Heart left ventricle (tissue), 16 donors: ENCODE results near the gene SH3GL3. TPM values are rescaled to one million over a fixed set of nuclear protein-coding genes. Genes with fewer than 3 reads are reported as not detected.

Experiments used
- ATAC-seq, 4 donors: fragments of 200-7000 bp; cut with Tn5 transposase; one replicate each; pipeline ENCODE4 v1.9.1; 2020 to 2022; ENCODE audit warnings: moderate library complexity in 4 of 4, mild to moderate bottlenecking in 3 of 4, moderate number of reproducible peaks in 1 of 4
- DNase-seq, 5 donors: peaks; one replicate each; pipeline ENCODE4 v3.0.0-alpha.2; 2020
- H3K27ac ChIP-seq, 12 donors: fragments of 200-600 bp; sonication (generic) in 4 of 12; one replicate each; pipeline versions ENCODE4 v1.5.0 to v1.8.0; 2016 to 2022; ENCODE audit warnings: mild to moderate bottlenecking in 2 of 12
- H3K27me3 ChIP-seq, 9 donors: fragments of 200-600 bp; sonication (generic) in 2 of 9; one replicate each; pipeline versions ENCODE4 v1.5.1 to v1.8.0; 2016 to 2022; ENCODE audit warnings: mild to moderate bottlenecking in 3 of 9
- H3K36me3 ChIP-seq, 9 donors: fragments of 200-600 bp; sonication (generic) in 2 of 9; one replicate each; pipeline versions ENCODE4 v1.5.0 to v1.8.0; 2018 to 2022; ENCODE audit warnings: mild to moderate bottlenecking in 2 of 9
- H3K4me1 ChIP-seq, 12 donors: fragments of 200-600 bp; sonication (generic) in 4 of 12; one replicate each; pipeline versions ENCODE4 v1.5.0 to v1.8.0; 2016 to 2022; ENCODE audit warnings: mild to moderate bottlenecking in 3 of 12
- H3K4me3 ChIP-seq, 12 donors: fragments of 200-600 bp; sonication (generic) in 4 of 12; one replicate each; pipeline versions ENCODE4 v1.5.0 to v1.8.0; 2017 to 2022; ENCODE audit warnings: mild to moderate bottlenecking in 9 of 12, moderate library complexity in 4 of 12
- H3K9me3 ChIP-seq, 12 donors: fragments of 200-600 bp; sonication (generic) in 4 of 12; one replicate each; pipeline versions ENCODE4 v1.5.0 to v1.8.0; 2016 to 2022; ENCODE audit warnings: mild to moderate bottlenecking in 1 of 12
- POLR2A ChIP-seq, 2 donors: fragments of 450-650 bp; IDR thresholded peaks; one replicate each; pipeline ENCODE4 v1.6.1; 2017; ENCODE audit warnings: antibody characterized with exemption in 2 of 2, mild to moderate bottlenecking in 2 of 2, moderate library complexity in 2 of 2
- WGBS, 4 donors: extraction: QIAGEN DNeasy Blood & Tissue Kit in 2 of 4; methylation state at CpG; one replicate each; pipeline versions ENCODE4 v1.1.5 to v1.1.7; 2013 to 2018; 5-methylcytosine and 5-hydroxymethylcytosine counted together
- intact Hi-C, 10 donors: fragments of 100-400 bp; cut with DNase I; formaldehyde crosslinking; loops; one replicate each; pipeline versions ENCODE4 v1.11.1 to v1.14.2; 2022
- polyA plus RNA-seq, 2 donors: library from polyadenylated mRNA; stranded (reverse); fragments of 200-250 nt; gene quantifications; one replicate each; pipeline ENCODE4 v1.2.3, GENCODE V29; 2013
- total RNA-seq, 9 donors: library from RNA; depleted of rRNA in 2 of 9; stranded (reverse); fragments of >200 nt in 2 of 9; fragmentation: NEBNext Ultra II Directional in 3 of 9; extraction: Animal tissue kit (Norgen Biotek cat#: 25700) in 3 of 9; gene quantifications; one replicate each; pipeline versions ENCODE4 v1.1.0 to v1.2.4, GENCODE V29; 2016 to 2023
- TF ChIP-seq, protein P1 (sequence below), 12 donors: fragments of 200-600 bp; sonication (generic) in 4 of 12; IDR thresholded peaks; one replicate each; pipeline versions ENCODE4 v1.5.0 to v1.8.0; 2018 to 2022; ENCODE audit warnings: antibody characterized with exemption in 12 of 12, mild to moderate bottlenecking in 5 of 12
- donor health status: ischemic (EF 13 %, LVEDD 7.1; RV severe dilation, severe dysfunction).
- donor health status: healthy with polysubstance abuse.
- donor health status: DM: no; HTN: yes; CAD: no.
- donor health status: DM: no; HTN: no; CAD: no.
- donor health status: ischemic (EF 25% LVEDD 6.9; RV normal size, moderate dysfunction).
- donor health status: ischemic (EF 25% LVEDD 5.7; RV mildly dilated, moderate dysfunction).
- donor health status: healthy.
- donor health status: DM: yes; HTN: yes; CAD: no.
- donor health status: ischemic (EF 35%, LVEDD 5.7; RV mildly dilated, moderate dysfunction).
- donor health status: nonischemic (EF 11% LVEDD 7.7; RV severe dilation, severe dysfunction).
- donor health status: DM: yes; HTN: yes; CAD: no.
- donor health status: PGD.
- donor health status: ischemic (EF 29% LVEDD 5.4; RV normal size, mild dysfunction).
- donor health status: nonischemic (EF 23%, LVEDD 6.1; RV moderate dilation, normal function).

SH3GL3 gene
- total and polyA plus RNA-seq, 11 donors = 0.91 TPM; not detected in 10

- ATAC-seq = no peak
- no peak for DNase-seq
- Histone ChIP-seq H3K4me3 (no peak overlapping the region), H3K27me3 (peaks cover 0 to 16% (median 0%) of the 10 kb centered on the region in 9 donors), H3K27ac (no peak overlapping the region), H3K36me3 (no peaks in the 10 kb centered on the region), H3K4me1 (no peaks in the 10 kb centered on the region), H3K9me3 (no peaks in the 10 kb centered on the region)
- no peak for TF ChIP-seq POLR2A (IDR thresholded peaks at IDR 0.05)
- TF ChIP-seq, protein P1, sequence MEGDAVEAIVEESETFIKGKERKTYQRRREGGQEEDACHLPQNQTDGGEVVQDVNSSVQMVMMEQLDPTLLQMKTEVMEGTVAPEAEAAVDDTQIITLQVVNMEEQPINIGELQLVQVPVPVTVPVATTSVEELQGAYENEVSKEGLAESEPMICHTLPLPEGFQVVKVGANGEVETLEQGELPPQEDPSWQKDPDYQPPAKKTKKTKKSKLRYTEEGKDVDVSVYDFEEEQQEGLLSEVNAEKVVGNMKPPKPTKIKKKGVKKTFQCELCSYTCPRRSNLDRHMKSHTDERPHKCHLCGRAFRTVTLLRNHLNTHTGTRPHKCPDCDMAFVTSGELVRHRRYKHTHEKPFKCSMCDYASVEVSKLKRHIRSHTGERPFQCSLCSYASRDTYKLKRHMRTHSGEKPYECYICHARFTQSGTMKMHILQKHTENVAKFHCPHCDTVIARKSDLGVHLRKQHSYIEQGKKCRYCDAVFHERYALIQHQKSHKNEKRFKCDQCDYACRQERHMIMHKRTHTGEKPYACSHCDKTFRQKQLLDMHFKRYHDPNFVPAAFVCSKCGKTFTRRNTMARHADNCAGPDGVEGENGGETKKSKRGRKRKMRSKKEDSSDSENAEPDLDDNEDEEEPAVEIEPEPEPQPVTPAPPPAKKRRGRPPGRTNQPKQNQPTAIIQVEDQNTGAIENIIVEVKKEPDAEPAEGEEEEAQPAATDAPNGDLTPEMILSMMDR (IDR thresholded peaks at IDR 0.05) = no peak
- intact Hi-C loops = no loop called here
- 63 to 65% (median 64%) methylated on average over 4 of the region's 4 CpGs for WGBS, 4 donors
Measured at GRCh38 chr15:83515164-83515563, 68.0 kb downstream of the SH3GL3 start.

DNA sequence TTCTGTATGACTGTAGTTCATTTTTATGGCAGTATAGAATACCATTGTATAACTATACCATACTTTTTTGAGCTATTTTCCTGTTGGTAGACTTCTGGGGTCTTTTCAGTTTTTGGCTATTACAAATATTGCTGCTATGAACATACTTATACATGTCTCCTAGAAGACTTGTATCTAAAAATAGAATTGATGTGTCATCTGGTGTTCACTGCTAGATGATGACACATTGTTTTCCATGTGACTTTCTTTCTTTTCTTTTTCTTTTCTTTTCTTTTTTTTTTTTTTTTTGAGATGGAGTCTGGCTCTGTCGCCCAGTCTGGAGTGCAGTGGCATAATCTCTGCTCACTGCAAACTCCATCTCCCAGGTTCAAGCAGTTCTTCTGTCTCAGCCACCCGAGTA, 69.8 kb downstream of the SH3GL3 start:
- no peak overlapping the region for H3K4me3 ChIP-seq
- H3K9me3 ChIP-seq = no peaks in the 10 kb centered on the region
- intact Hi-C loops = no loop called here
- no peak for ATAC-seq
- H3K27me3 ChIP-seq = peaks cover 0 to 21% (median 0%) of the 10 kb centered on the region in 9 donors
- no peaks in the 10 kb centered on the region for H3K36me3 ChIP-seq
- no peaks in the 10 kb centered on the region for H3K4me1 ChIP-seq
- DNase-seq = no peak
- no peak overlapping the region for H3K27ac ChIP-seq
- 89 to 93% (median 92%) methylated on average over 2 of the region's 2 CpGs for WGBS, 4 donors
- TF ChIP-seq, protein P1 (IDR thresholded peaks at IDR 0.05) = no peak
- TF ChIP-seq POLR2A (IDR thresholded peaks at IDR 0.05) = no peak

DNA sequence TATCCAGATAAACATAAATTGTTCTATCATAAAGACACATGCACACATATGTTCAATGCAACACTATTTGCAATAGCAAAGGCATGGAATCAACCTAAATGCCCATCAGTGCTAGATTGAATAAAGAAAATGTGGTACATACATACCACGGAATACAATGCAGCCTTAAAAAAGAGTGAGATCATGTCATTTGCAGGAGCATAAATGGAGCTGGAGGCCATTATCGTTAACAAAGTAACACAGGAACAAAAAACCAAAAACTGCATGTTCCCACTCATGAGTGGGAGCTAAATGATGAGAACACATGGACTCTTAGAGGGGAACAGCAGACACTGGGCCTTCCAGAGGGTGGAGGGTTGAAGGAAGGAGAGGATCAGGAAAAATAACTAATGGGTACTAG, 79.2 kb downstream of the SH3GL3 start:
- no peaks in the 10 kb centered on the region for H3K4me1 ChIP-seq
- no peak overlapping the region for H3K27ac ChIP-seq
- TF ChIP-seq, protein P1 (IDR thresholded peaks at IDR 0.05) = no peak
- no peak for TF ChIP-seq POLR2A (IDR thresholded peaks at IDR 0.05)
- no peak for DNase-seq
- peaks cover 0 to 33% (median 21%) of the 10 kb centered on the region in 12 donors for H3K9me3 ChIP-seq
- 81 to 95% (median 87%) methylated on average over 2 of the region's 2 CpGs for WGBS, 4 donors
- H3K4me3 ChIP-seq = no peak overlapping the region
- intact Hi-C loops = no loop called here
- peaks cover 0 to 4% (median 0%) of the 10 kb centered on the region in 9 donors for H3K27me3 ChIP-seq
- no peak for ATAC-seq
- no peaks in the 10 kb centered on the region for H3K36me3 ChIP-seq

GRCh38 chr15:83533410-83533962, 86.3 kb downstream of the SH3GL3 start:
- ATAC-seq (no peak), DNase-seq (no peak)
- 77 to 82% (median 79%) methylated on average over 4 of the region's 4 CpGs for WGBS, 4 donors
- no peak for TF ChIP-seq POLR2A (IDR thresholded peaks at IDR 0.05)
- TF ChIP-seq, protein P1 (IDR thresholded peaks at IDR 0.05) = no peak
- no peak overlapping the region for H3K27ac ChIP-seq
- intact Hi-C loops = no loop called here
- no peak overlapping the region for H3K4me3 ChIP-seq
- H3K36me3 ChIP-seq = no peaks in the 10 kb centered on the region
- H3K4me1 ChIP-seq = no peaks in the 10 kb centered on the region
- H3K27me3 ChIP-seq = no peaks in the 10 kb centered on the region
- peaks cover 0 to 10% (median 7%) of the 10 kb centered on the region in 12 donors for H3K9me3 ChIP-seq
